Astrocyte of the spinal cord (primary cell): ENCODE results near the gene SLC2A8.

ENCODE experiments used
- DNase-seq: peaks from one replicate; pipeline ENCODE4 v3.0.0; 2011; ENCODE audit warnings: low read depth, low spot score
- H3K4me3 ChIP-seq: 2 replicates; pipeline ENCODE4 v1.5.1; 2011; ENCODE audit warnings: low read depth, mild to moderate bottlenecking, low read length, moderate library complexity
- CTCF ChIP-seq: IDR thresholded peaks from 2 replicates; pipeline ENCODE4 v1.5.1; 2012; ENCODE audit warnings: low read depth, mild to moderate bottlenecking, low read length, inconsistent platforms
- in situ Hi-C: cut with HindIII; loops from 2 replicates; pipeline ENCODE4 v1.10.0; 2017; ENCODE audit warnings: low sequenced_read_pairs

The SLC2A8 gene

GRCh38 chr9:127392976-127393375 is 4.0 kb upstream of the SLC2A8 start:
- DNase-seq = no peak
- H3K4me3 ChIP-seq = no peak overlapping the region
- in situ Hi-C loops = no loop called here
- no peak for TF ChIP-seq CTCF

- peak; percentile 31 for DNase-seq
- in situ Hi-C loops = no loop called here
- no peak overlapping the region for H3K4me3 ChIP-seq
- TF ChIP-seq CTCF = peak; percentile 26
Observed at GRCh38 chr9:127393645-127394044, 3.3 kb upstream of the SLC2A8 start.

- in situ Hi-C loops = no loop called here
- no peak for TF ChIP-seq CTCF
- DNase-seq = no peak
- H3K4me3 ChIP-seq = no peak overlapping the region
Observed at GRCh38 chr9:127395497-127396252, 1.3 kb upstream of the SLC2A8 start.

GRCh38 chr9:127396253-127396807 is 639 bp upstream of the SLC2A8 start:
- in situ Hi-C loops = no loop called here

GRCh38 chr9:127397646-127398274 is 791 bp downstream of the SLC2A8 start:
- peak; percentile 65 for TF ChIP-seq CTCF
- DNase-seq = peak; percentile 37
- in situ Hi-C loops = no loop called here
- peak overlapping the region; percentile 57 for H3K4me3 ChIP-seq

More at GRCh38 chr9:127396253-127396807, 639 bp upstream of the SLC2A8 start:
- H3K4me3 ChIP-seq = peak overlapping the region; percentile 43
- no peak for DNase-seq
- TF ChIP-seq CTCF = no peak

- peak overlapping the region; percentile 57 for H3K4me3 ChIP-seq
- DNase-seq = no peak
- no peak for TF ChIP-seq CTCF
- in situ Hi-C loops = no loop called here
Observed at GRCh38 chr9:127398275-127398647, 1.3 kb downstream of the SLC2A8 start.
